ENCODE data around the gene CLIP2.
"Not testable (repeated sequence)": the region's sequence is repeated elsewhere in the genome, so short reads cannot be mapped to it uniquely, and the experiment has no call there.

Gene CLIP2

GRCh38 chr7:74396993-74397392 lies 107.8 kb downstream of the CLIP2 start:
- ATAC-seq (ENCODE audit: low read depth) (no peak), DNase-seq (ENCODE audit: low spot score) (no peak)
- TF ChIP-seq CTCF (IDR thresholded peaks at IDR 0.05; ENCODE audit: poor library complexity, severe bottlenecking), result no peak
- Histone ChIP-seq H3K9me3 (ENCODE audit: severe bottlenecking) (no peaks in the 10 kb centered on the region), H3K36me3 (ENCODE audit: low read depth) (peaks cover 6% of the 10 kb centered on the region), H3K4me1 (ENCODE audit: insufficient read depth, poor library complexity, severe bottlenecking) (no peaks in the 10 kb centered on the region), H3K27ac (ENCODE audit: poor library complexity, severe bottlenecking) (no peak overlapping the region), H3K27me3 (ENCODE audit: insufficient read depth, poor library complexity, severe bottlenecking) (no peaks in the 10 kb centered on the region), H3K4me3 (ENCODE audit: severe bottlenecking) (no peak overlapping the region)

- Histone ChIP-seq H3K27ac (ENCODE audit: poor library complexity, severe bottlenecking) (no peak overlapping the region), H3K36me3 (ENCODE audit: low read depth) (peaks cover 6% of the 10 kb centered on the region)
- no peak for DNase-seq (ENCODE audit: low spot score)
Measured at GRCh38 chr7:74398426-74398825, 109.2 kb downstream of the CLIP2 start.

GRCh38 chr7:74399006-74399405 lies 109.8 kb downstream of the CLIP2 start:
- no peak overlapping the region for H3K27ac ChIP-seq (ENCODE audit: poor library complexity, severe bottlenecking)
- H3K4me3 ChIP-seq (ENCODE audit: severe bottlenecking), result no peak overlapping the region
- H3K9me3 ChIP-seq (ENCODE audit: severe bottlenecking), result no peaks in the 10 kb centered on the region
- ATAC-seq (ENCODE audit: low read depth) (no peak), DNase-seq (ENCODE audit: low spot score) (no peak)
- no peaks in the 10 kb centered on the region for H3K27me3 ChIP-seq (ENCODE audit: insufficient read depth, poor library complexity, severe bottlenecking)
- no peak for TF ChIP-seq CTCF (IDR thresholded peaks at IDR 0.05; ENCODE audit: poor library complexity, severe bottlenecking)
- no peaks in the 10 kb centered on the region for H3K4me1 ChIP-seq (ENCODE audit: insufficient read depth, poor library complexity, severe bottlenecking)
- peaks cover 6% of the 10 kb centered on the region for H3K36me3 ChIP-seq (ENCODE audit: low read depth)

More at GRCh38 chr7:74398426-74398825, 109.2 kb downstream of the CLIP2 start:
- no peak for TF ChIP-seq CTCF (IDR thresholded peaks at IDR 0.05; ENCODE audit: poor library complexity, severe bottlenecking)
- Histone ChIP-seq H3K27me3 (ENCODE audit: insufficient read depth, poor library complexity, severe bottlenecking) (no peaks in the 10 kb centered on the region), H3K4me1 (ENCODE audit: insufficient read depth, poor library complexity, severe bottlenecking) (no peaks in the 10 kb centered on the region), H3K4me3 (ENCODE audit: severe bottlenecking) (no peak overlapping the region), H3K9me3 (ENCODE audit: severe bottlenecking) (no peaks in the 10 kb centered on the region)
- ATAC-seq (ENCODE audit: low read depth), result no peak

- Histone ChIP-seq H3K27me3 (ENCODE audit: insufficient read depth, poor library complexity, severe bottlenecking) (no peaks in the 10 kb centered on the region), H3K4me1 (ENCODE audit: insufficient read depth, poor library complexity, severe bottlenecking) (no peaks in the 10 kb centered on the region), H3K4me3 (ENCODE audit: severe bottlenecking) (no peak overlapping the region), H3K36me3 (ENCODE audit: low read depth) (peaks cover 6% of the 10 kb centered on the region), H3K9me3 (ENCODE audit: severe bottlenecking) (no peaks in the 10 kb centered on the region), H3K27ac (ENCODE audit: poor library complexity, severe bottlenecking) (no peak overlapping the region)
- peak; percentile 31 for ATAC-seq (ENCODE audit: low read depth)
- no peak for DNase-seq (ENCODE audit: low spot score)
- no peak for TF ChIP-seq CTCF (IDR thresholded peaks at IDR 0.05; ENCODE audit: poor library complexity, severe bottlenecking)
Measured at GRCh38 chr7:74400420-74401136, 111.4 kb downstream of the CLIP2 start.

GRCh38 chr7:74401137-74401859 lies 112.1 kb downstream of the CLIP2 start:
- ATAC-seq (ENCODE audit: low read depth) (peak; percentile 74), DNase-seq (ENCODE audit: low spot score) (no peak)
- no peaks in the 10 kb centered on the region for H3K27me3 ChIP-seq (ENCODE audit: insufficient read depth, poor library complexity, severe bottlenecking)
- H3K36me3 ChIP-seq (ENCODE audit: low read depth), result peaks cover 6% of the 10 kb centered on the region
- H3K4me3 ChIP-seq (ENCODE audit: severe bottlenecking), result no peak overlapping the region
- H3K27ac ChIP-seq (ENCODE audit: poor library complexity, severe bottlenecking), result no peak overlapping the region
- peak; percentile 94 for TF ChIP-seq CTCF (IDR thresholded peaks at IDR 0.05; ENCODE audit: poor library complexity, severe bottlenecking)
- H3K4me1 ChIP-seq (ENCODE audit: insufficient read depth, poor library complexity, severe bottlenecking), result no peaks in the 10 kb centered on the region
- H3K9me3 ChIP-seq (ENCODE audit: severe bottlenecking), result no peaks in the 10 kb centered on the region

- ATAC-seq (ENCODE audit: low read depth); H3K36me3 ChIP-seq (ENCODE audit: low read depth); H3K27me3 ChIP-seq (ENCODE audit: insufficient read depth, poor library complexity, severe bottlenecking); H3K4me3 ChIP-seq (ENCODE audit: severe bottlenecking); H3K4me1 ChIP-seq (ENCODE audit: insufficient read depth, poor library complexity, severe bottlenecking); H3K27ac ChIP-seq (ENCODE audit: poor library complexity, severe bottlenecking); H3K9me3 ChIP-seq (ENCODE audit: severe bottlenecking); DNase-seq (ENCODE audit: low spot score): not testable (repeated sequence)
Measured at GRCh38 chr7:74402668-74403067, 113.5 kb downstream of the CLIP2 start.

Measured in RWPE2 (cell line).